HG03064 (cell line): ENCODE measurements around the gene TJAP1.

Experiments
- ATAC-seq: cut with Tn5 transposase; IDR thresholded peaks from one replicate; pipeline ENCODE4 v1.9.1; 2021; ENCODE audit warnings: low read depth; ENCODE audit not compliant: unreplicated experiment

TJAP1 gene

DNA sequence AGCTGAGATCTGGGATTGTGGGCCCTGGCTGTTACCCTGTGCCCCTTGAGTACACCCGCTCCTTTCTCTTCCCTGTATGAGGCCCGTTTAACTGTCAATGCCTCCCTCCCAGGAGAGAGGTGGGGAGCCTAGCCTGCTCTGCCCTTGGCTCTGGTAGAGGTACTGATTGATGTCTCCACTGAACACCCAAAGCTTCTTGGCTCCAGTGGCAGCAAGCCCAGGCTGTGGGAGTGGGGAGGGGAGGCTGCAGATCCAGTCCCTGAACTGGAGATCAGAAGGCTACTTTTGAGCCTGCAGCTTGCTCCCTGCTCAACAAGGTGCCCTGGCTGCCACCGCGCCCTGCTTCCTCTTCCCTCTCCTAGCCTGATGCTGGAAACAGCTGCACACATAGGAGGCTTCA, 25.3 kb downstream of the TJAP1 start:
- ATAC-seq = no peak

DNA sequence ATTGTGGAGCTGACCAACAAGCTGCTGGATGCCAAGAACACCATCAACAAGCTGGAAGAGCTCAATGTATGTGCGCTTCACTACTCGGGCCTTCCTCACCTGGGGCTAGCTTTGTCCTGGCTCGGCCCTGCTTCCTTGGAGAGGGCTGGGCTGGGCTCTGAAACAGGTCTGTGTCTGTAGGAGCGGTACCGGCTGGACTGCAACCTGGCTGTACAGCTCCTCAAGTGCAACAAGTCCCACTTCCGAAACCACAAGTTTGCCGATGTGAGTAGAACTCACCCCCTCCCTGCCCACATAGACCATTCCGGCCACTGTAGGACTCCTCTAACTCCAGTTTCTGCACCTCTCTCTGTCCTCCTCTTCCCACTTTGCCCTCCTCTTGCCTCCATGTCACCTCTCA, 26.1 kb downstream of the TJAP1 start:
- no peak for ATAC-seq

DNA sequence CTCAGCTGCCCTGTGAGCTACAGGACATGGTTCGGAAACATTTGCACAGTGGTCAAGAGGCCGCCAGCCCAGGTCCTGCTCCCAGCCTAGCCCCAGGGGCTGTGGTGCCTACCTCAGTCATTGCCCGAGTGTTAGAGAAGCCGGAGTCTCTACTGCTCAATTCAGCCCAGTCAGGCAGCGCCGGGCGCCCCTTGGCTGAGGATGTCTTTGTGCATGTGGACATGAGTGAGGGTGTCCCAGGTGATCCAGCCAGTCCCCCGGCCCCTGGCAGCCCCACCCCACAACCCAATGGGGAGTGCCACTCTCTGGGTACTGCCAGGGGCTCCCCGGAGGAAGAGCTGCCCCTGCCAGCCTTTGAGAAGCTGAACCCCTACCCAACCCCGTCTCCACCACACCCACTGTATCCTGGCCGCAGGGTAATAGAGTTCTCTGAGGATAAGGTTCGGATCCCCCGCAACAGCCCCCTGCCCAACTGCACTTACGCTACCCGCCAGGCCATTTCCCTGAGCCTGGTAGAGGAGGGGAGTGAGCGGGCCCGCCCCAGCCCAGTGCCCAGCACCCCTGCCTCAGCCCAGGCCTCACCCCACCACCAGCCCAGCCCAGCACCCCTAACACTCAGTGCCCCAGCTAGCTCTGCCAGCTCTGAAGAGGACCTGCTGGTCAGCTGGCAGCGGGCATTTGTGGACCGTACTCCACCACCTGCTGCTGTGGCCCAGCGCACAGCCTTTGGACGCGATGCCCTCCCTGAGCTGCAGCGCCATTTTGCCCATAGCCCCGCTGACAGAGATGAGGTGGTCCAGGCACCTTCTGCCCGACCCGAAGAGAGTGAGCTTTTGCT, 27.6 kb downstream of the TJAP1 start:
- no peak for ATAC-seq

DNA sequence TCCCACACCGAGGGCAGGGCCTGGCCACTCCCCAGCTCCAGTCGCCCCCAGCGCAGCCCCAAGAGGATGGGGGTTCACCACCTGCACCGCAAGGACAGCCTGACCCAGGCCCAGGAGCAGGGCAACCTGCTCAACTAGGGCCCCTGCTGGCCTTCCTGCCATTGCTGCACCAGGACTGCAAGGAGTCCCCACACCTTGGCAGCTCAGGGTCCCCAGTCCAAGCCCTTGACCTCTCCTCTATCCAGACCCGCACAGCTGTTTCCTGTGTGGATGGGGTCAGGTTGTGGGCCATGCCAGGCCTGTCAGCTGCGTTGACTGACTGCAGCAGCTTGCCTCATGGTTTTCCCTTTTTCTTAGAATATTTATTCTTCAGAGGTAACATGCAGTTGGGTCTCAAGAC, 28.3 kb downstream of the TJAP1 start:
- ATAC-seq = no peak

DNA sequence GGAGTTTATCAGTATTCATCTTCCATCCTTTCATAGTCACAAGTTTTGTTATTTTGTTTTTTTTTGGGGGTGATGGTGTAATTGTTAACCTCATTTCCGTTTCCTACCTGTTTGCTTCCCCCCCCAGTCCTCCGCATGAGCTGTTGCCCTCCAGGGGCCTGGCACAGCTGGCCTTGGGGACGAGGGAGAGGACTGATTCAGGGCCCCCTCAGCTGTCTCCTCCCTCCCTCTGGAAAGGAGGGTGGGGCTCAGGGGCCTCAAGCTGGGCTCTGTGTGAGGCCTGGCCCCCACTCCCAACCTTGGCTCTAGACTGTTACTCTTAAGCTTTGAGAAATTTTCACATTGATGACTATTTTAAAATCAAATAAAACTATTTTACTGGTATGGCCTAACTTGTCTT, 28.8 kb downstream of the TJAP1 start:
- ATAC-seq = no peak

DNA sequence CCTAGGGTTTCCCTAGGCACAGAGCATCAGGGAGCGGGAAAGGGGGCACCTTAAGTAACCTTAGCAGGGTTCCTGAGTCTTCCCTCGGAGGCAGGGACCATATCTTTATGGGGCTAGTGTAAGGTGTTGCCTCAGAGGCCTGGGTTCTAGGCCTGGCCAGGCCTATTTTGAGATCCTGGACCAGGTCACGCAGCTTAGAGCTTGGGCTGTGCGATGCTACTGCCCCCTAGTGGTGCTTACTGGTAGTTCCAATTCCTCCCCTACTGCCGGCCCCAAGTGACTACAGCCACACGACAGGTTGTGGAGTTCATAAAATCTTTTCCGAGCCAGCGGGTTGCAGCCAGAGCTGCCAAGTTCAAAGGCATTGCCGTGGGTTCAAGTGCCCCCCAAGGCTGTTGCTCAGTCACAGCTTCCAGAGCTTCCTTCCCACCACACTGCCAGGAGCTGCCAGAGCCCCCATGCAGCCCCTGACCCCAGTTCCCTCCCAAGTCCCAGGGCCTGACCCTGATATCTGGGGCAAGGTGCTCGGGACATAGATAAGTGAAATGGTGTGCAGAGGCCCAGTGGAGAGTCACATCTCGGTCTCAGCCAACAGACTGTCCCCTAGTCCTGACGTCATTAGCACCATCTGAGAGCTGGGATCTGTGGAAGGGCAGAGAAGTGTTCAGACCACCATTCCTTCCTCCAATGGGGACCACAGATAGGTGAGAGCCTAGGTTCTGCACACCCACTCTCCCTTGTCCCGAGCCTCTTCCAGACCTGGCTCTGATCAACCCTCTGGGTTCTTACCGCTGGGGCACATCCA, 29.5 kb downstream of the TJAP1 start:
- no peak for ATAC-seq

DNA sequence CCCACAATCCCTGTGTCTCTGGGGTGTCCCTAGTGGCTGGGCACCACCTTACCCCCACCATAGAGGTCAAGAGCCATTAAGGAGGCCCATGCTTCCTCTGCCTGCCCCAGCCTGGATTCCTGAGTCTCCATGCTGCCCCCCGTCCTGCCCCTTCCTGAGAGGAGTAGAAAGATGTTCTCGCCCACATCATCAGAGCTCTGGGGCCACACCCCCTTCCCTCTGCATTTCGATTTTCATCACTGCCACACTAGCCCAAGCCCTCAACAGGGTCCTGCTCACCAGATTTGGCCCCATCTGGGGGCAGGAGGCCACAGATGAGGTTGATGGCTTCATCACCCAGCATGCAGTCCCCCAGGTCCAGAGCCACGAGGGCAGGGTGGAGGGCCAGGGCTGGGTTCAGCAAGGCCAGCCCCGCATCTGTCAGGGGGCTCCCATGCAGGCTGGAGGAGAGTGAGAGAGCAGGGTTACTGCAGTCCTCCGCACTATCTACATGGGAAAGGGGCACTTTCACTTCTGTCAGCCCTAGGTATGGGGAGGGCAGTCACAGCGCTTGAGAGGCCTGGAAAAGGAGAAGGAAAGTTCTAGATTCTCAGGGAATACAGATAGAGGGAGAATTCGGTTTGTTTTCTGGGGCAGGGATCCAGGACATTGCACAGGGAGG, 31.2 kb downstream of the TJAP1 start:
- ATAC-seq = no peak

DNA sequence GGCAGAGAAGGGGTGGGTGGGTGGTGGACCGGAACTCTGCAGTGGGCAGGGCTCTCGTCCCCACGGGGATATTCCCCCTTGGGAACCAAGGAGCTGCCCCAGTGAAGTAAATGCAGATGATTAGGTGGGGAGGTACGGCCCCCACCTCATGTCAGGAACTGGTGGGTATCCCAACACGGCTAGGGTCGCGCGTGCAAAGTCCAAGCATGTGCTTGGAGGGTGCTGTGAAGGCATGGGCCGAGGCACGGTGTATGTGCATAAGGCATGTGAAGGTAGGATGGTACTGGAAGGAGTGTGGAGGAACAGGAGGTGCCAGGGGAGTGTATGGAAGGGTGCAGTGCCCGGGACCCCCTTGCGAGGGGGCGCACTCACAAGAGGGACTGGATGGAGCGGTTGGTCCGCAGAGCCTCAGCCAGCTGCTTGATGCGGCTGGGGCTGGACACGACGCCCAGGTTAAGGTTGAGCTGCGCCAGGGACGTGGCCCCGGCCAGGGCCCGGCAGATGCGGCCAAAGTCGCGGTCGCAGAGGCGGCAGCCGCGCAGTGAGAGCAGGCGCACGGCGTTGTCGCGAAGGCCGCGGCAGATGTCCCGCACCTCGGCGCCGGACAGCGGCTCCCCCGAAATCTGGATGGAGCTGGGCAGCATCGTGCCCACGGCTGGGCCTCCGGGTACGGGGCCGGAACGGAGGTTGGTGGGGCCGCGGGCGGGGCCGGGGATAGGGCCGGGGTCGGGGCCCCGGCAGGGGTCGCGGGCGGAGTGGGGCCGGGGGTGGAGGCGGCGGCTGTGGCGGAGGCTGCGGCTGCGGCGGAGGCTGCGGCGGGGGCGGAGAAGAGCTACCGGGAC, 32.0 kb downstream of the TJAP1 start:
- ATAC-seq = peak; percentile 11

DNA sequence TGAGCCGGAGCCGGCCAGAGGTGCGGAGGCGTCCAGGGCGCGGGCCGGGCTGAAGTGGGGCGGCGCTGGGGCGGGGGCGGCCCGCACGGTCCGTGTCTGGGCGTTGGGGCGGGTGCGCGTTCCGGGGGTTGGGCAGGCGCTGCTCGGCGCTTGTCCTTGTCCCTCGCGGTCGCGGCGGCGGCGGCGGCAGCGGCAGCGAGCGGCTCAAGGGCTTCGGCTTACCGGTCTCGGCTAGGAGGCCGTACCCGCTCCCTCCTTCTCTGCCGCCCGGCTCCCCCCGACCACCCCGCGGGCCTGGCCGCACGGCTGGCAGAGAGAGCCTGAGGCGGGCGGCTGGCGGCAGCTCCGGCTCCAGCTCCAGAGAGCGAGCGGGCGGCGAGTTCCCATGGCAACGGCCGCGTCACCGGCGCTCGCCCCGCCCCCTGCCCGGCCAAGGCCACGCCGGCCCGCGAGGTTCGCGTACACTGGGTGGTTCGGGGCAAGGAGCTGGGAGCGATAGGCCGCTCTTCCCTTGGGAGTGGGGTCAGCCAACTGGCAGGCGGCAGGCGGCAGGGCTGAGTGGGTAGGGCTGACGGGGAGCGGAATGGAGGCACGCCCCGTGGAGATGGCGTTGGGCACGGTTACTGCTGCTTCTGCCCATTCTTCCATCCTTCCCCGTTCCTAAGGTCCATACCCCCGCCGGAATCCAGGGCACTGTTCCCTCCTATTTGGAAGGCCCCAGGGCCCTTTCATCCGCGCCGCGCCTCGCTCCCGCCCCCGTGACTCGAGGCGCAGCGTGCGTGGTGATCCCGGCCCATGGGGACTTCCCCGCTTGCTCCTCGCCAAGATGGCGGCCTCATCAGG, 32.8 kb downstream of the TJAP1 start, which contains the start of gene LRRC73:
Gene LRRC73, minus strand, starts transcription at position 363 of the 843 bp plus-strand sequence. CDS start 561 bp downstream, outside the sequence.
- ATAC-seq = peak; percentile 52

DNA sequence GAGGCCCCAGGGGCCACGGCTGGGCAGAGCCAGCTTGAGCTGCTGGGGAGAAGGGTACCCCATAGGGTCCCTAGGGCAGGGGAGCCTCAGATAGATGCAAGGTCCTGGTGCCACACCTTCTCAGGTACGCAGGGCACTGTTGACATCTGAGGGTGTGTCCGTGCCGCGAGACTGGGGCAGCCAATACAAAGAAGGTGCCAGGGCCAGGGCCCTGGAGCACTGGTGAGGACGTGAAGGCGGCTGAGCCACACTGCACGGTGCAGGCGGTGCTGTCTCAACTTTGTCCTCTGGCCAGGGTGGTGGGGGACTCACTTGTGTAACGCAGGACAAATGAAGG, 33.4 kb downstream of the TJAP1 start:
- ATAC-seq = no peak

DNA sequence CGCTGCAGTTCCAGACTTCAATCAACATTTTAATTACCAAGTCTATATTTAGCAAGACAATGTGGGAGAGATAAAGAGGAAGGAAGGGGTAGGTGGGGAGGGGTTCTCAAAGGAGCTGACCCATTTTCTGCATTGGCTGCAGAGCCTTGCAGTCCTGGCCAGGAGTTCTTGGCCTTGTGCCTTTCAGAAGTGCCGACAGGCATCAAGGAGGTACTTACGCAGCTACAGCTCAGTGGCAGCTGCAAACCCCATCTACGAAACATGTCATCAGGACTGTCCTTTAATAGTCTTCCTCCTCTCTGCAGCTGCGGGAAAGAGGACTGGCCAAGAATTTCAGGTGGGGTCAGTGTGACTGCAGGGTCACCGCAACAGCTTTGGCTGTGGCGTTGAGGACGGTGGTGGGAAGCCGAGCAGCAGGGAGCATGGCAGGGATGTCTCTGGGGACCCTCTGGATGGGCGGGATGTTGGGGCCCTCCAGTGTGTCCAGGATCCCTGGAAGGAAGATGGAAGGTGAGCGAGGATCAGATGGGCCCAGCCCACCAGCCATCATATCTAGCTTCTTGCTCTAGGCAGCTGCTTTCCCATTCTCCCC, 34.5 kb downstream of the TJAP1 start:
- no peak for ATAC-seq

DNA sequence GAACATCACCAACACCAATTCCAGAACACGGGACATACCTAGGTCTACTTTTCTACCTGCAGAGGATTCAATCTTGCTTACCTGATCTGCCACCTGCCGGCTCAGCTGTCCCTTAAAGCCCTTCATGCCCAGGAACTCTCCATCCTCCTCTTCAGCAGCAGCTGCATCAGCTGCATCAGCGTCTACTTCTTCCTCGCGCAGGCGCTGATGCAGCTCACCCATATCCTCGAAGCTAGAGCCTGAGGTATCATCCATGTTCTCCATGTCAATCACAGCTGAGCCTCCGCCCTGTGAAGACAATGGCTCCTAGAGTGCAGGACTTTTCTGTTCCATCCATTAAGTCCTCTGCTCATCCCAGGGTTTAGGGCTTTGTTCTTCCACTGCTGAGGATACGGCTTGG, 38.4 kb downstream of the TJAP1 start:
- ATAC-seq = no peak

DNA sequence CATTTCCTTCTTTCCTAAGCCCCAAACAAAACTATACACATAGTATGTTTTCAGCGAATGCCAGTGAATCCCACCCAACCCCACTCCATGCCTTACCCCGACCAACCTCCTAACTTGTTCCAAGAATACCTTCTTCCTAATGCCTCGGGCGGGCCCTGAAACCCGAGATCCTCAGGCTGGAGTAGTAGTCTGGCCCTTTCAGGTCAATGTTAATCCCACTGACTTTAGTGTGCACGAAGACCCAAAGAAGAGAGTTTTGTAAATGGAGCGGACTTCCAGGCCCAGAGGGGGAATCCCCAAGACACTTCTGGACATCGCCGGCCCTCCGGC, 39.0 kb downstream of the TJAP1 start:
- ATAC-seq = no peak

DNA sequence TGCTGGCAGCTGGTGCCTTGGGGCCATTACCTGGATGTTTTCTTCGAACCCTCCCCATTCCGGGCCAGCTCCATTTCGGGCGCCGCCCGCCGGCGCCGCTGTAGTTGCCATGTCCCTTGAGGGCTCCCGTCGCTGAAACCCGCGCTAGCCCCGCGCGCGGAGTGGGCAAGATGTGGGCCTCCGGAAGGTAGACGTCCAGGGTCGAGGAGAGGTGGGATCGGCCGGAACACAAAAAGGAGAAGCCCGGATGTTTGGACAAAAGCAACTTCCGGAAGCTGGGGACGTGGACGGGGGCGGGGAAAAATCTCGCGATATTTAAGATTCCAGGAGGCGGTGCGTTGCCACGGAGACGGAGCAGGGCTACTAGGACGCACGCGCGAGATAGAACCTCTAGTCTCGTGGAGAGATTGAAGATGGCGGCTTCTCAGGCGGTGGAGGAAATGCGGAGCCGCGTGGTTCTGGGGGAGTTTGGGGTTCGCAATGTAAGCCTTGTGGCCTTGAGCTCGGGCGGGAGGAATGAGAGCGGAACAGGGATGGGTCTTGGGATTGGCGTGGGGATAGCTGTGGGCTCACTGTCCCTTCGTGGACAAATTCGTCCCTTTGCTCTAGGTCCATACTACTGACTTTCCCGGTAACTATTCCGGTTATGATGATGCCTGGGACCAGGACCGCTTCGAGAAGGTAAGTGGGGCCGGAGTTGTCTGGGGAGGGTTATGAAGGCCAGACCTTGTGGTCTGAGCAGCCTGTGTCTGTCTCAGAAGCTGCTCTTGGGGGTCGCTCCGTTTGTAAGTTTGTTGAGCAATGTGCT, 39.5 kb downstream of the TJAP1 start, which contains the start of the genes POLR1C and YIPF3:
Gene POLR1C, plus strand, starts transcription at position 393 of the 808 bp plus-strand sequence. Its CDS starts 21 bp downstream, at position 414.
Gene YIPF3, minus strand, starts transcription at position 230 of the 808 bp plus-strand sequence. Its CDS starts 119 bp downstream, at position 111.
- peak; percentile 68 for ATAC-seq

DNA sequence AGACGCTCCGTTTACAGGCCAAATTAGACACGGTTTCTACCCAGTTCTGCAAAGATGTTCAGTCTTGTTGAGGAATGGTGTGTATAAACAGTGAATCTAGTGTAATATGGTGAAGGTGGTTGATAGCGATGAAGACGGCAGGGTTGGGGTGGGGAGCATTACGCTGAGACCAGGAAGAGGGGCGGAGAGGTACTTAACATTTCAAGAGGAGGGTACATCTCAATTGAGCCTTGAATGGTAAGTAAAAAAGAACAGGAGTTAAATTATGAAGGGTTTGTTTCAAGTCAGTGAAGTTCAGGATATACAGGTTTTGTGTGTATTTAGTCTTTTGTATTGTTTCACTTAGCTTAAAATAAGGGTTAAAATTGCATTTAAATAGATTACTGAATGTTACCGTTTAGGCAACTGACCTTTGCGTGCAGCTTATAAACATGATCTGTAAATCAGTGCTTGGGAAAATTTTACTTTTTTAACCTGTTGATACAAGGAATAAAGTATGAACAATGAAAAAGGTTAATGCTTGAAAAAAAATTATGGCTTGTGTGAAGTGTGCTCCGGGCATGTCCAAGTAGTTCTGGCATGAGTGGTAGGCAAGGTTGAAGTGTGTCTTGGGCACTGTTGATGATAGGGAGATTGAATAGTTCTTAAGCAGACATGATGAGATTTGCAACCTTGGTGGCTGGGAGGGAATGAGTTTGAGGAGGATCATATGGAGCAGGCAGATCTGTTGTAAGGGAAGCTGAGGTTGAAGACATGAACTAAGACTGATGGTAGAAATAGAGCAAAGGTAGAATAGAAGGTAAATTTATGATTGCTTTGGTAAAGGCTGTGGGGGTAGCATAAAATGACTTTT, 40.4 kb downstream of the TJAP1 start:
- no peak for ATAC-seq

DNA sequence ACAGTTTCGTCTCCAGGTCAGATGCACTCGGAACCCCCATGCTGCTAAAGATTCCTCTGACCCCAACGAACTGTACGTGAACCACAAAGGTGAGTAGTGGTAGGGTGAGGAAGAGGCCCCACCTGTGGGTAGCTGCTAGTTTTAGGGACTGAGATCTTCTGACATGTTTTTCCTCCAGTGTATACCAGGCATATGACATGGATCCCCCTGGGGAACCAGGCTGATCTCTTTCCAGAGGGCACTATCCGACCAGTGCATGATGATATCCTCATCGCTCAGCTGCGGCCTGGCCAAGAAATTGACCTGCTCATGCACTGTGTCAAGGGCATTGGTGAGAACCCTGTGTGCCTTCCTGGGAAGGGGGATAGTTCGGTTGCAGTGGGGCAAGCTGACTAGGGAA, 42.7 kb downstream of the TJAP1 start:
- ATAC-seq = no peak

DNA sequence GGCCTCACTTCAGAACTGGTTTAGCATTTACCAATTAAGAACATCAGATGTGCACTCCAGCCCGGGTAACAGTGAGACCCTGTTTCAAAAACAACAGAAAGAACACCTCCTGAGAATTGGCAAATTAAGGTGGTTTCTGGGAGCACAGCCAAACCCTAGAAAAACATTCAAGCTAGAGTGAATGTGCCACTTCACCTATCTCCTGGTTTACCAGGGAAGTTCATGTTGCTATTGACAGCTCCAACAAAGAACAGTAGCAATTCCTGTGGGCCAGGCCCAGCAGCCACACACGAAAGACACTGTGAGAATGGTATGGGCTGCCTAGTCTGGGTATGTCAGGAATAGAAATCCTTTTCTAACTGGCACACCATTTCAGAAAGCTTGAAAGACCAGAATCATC, 44.5 kb downstream of the TJAP1 start:
- ATAC-seq = no peak
